T-helper 1 cell treated with Interleukin-12 subunit alpha and Interleukin-12 subunit beta and Interleukin-4 antibody, amounts not matched to agents 30 μg/mL and 1 μg/mL, for 36 hours (primary cell): ENCODE data around the gene THRB.

Source experiments
- H3K27ac Mint-ChIP-seq: one replicate; pipeline ENCODE4 v1.8.0; 2021; ENCODE audit warnings: mild to moderate bottlenecking, mixed read lengths
- H3K27me3 Mint-ChIP-seq: one replicate; pipeline ENCODE4 v1.8.0; 2021; ENCODE audit warnings: low read depth, mixed read lengths
- H3K36me3 Mint-ChIP-seq: one replicate; pipeline ENCODE4 v1.8.0; 2021; ENCODE audit warnings: low read depth, mixed read lengths
- H3K4me1 Mint-ChIP-seq: one replicate; pipeline ENCODE4 v1.8.0; 2021; ENCODE audit warnings: low read depth, mixed read lengths
- H3K4me3 Mint-ChIP-seq: one replicate; pipeline ENCODE4 v1.8.0; 2021; ENCODE audit warnings: mild to moderate bottlenecking, moderate library complexity, mixed read lengths
- H3K9me3 Mint-ChIP-seq: one replicate; pipeline ENCODE4 v1.8.0; 2021; ENCODE audit warnings: mixed read lengths

The THRB gene

DNA sequence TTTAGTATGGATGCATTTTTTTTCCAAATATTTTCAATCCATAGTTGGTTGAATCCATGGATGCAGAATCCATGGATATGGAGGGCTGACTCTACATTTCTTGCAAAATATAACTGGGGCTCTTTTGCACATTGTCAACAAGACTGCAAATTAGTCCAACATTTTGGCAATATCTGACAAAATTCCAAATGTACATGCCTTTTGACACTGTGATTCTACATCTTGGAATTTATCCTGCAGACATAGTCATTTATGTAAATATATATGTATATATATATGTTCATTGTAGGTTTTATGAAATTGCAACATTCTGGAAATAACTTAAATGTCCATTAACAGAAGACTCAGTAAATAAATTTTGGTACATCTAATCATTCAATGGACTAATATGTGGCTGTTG, 203.0 kb downstream of the THRB start:
- Mint-ChIP-seq H3K9me3 (no peaks in the 10 kb centered on the region), H3K36me3 (no peaks in the 10 kb centered on the region), H3K27me3 (no peaks in the 10 kb centered on the region), H3K4me3 (no peak overlapping the region), H3K27ac (no peak overlapping the region), H3K4me1 (no peaks in the 10 kb centered on the region)

DNA sequence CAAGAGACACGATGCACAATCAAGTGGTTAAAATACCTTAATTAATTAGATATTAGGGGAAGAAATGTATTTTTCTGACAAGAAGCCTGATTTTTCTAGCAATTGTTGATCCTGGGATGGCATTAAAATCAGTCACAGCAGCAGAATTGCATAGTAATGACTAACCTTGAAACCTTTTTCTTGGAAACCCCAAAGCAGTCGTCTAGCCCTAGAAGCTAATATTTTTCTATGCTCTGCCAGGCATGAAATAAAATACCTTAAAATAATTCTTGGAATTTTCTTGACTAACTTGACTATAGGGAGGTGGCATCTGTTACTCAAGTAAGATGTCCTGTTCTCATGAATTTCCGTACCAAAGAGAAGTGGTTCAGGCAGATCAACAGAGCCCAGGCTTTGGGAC, 204.1 kb downstream of the THRB start:
- Mint-ChIP-seq H3K27me3 (no peaks in the 10 kb centered on the region), H3K36me3 (no peaks in the 10 kb centered on the region), H3K4me1 (no peaks in the 10 kb centered on the region), H3K27ac (no peak overlapping the region), H3K4me3 (no peak overlapping the region), H3K9me3 (peaks cover 5% of the 10 kb centered on the region)

DNA sequence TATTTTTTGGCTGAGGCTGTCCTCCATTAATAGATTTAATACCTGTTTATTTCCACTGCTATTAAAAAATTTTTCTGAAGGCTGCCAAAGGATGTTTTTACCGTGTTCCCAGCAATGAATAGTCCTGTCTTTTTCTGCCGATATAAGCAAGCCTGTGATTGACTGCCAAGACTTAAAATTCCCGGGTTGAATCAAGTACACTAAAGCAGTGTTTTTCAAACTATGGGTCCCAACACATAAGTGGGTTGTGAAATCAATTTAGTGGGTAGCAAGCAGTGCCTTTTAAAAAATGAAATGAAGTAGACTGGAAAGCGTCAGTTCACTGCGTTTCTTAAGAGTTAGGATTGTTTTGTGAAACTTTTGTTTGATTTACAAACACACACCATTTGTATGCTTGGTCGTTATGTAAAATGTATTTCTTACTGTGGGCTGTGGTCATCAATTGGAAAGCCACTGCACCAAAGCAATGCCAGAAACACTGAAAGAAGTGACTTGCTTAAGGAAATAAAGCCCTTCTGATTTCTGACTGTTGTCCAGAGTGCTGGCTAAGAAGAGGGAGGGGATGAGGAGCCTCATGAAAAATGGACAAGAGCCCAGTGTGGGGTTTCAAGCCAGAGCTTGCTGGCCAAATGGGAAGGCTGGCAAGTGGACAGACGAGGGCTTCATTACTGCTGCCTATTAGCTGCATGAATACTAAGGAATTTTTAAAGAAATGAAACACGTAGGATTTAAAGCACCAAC, 206.0 kb downstream of the THRB start:
- H3K27me3 Mint-ChIP-seq: no peaks in the 10 kb centered on the region
- no peak overlapping the region for H3K4me3 Mint-ChIP-seq
- H3K27ac Mint-ChIP-seq: no peak overlapping the region
- H3K9me3 Mint-ChIP-seq: peaks cover 5% of the 10 kb centered on the region
- no peaks in the 10 kb centered on the region for H3K4me1 Mint-ChIP-seq
- no peaks in the 10 kb centered on the region for H3K36me3 Mint-ChIP-seq

DNA sequence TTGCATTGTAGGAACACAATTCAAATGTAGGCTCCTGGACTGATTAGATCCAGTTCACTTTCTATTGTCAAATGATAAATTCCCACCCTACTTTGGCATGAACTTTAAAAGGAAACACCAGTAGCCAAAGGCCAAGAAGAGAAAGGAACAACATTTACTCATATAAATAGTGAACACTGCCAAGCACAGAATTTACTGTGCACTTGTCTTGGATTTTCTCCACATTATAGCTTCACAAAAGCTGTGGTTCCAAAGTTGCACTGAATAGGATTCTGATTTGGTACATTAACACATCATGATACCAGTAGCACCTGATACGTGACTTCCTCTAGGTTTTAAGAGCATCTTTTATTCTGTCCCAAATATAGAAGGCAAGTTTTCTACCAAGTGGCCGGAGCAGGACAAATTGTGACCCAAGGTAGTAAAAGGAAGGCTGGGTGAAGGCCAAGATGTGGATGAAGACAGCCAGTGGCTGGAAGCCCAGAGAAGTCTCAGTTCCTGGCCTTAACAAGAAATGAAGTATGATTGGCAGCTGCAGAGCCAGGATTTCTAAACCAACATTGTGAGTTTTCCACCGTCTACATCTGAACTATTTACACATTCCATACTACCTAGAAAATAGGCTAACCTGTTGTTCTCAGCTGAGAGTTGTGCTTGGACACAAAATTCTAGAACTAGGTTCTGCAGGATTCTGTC, 206.7 kb downstream of the THRB start:
- Mint-ChIP-seq H3K36me3 (no peaks in the 10 kb centered on the region), H3K4me1 (no peaks in the 10 kb centered on the region), H3K9me3 (peaks cover 5% of the 10 kb centered on the region), H3K27me3 (no peaks in the 10 kb centered on the region), H3K27ac (no peak overlapping the region), H3K4me3 (no peak overlapping the region)

DNA sequence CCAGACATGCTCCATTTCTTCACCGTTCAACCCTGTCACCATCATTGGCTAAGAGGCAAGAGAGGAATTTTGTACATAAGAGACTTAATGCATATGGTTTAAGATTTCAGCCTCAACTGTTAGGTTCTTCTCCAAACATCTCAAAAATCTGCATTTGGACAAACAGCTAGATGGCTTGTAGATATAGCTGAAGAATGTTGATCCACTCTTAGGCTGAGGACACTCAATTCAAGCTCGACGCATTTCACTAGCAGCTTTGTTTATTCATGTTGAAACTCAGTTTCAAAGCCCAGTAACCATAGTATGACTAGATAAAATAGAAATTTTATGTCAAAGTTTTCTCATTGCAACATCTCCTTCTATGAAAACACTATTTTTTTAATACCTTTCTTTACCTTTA, 208.2 kb downstream of the THRB start:
- no peak overlapping the region for H3K27ac Mint-ChIP-seq
- H3K4me1 Mint-ChIP-seq: no peaks in the 10 kb centered on the region
- no peaks in the 10 kb centered on the region for H3K36me3 Mint-ChIP-seq
- H3K4me3 Mint-ChIP-seq: no peak overlapping the region
- peaks cover 5% of the 10 kb centered on the region for H3K9me3 Mint-ChIP-seq
- no peaks in the 10 kb centered on the region for H3K27me3 Mint-ChIP-seq

DNA sequence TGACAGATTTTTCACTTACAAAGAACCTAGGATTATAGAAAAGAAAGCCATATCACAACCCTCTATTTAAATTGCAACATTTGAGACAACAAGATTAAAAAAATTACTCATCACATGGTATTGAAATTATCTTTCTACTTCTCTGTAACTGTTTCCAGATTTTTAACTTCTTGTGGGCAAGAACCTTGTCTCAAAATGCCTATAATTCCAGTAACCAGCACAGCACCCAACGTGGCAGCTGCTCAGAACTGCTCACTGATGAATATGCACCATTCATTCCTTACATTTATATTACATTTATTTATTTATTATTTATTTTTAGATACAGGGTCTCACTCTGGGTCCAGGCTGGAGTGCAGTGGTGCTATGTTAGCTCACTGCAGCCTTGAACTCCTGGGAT, 216.1 kb downstream of the THRB start:
- peaks cover 3% of the 10 kb centered on the region for H3K27me3 Mint-ChIP-seq
- H3K9me3 Mint-ChIP-seq: no peaks in the 10 kb centered on the region
- H3K4me1 Mint-ChIP-seq: no peaks in the 10 kb centered on the region
- H3K27ac Mint-ChIP-seq: no peak overlapping the region
- H3K4me3 Mint-ChIP-seq: no peak overlapping the region
- H3K36me3 Mint-ChIP-seq: no peaks in the 10 kb centered on the region

DNA sequence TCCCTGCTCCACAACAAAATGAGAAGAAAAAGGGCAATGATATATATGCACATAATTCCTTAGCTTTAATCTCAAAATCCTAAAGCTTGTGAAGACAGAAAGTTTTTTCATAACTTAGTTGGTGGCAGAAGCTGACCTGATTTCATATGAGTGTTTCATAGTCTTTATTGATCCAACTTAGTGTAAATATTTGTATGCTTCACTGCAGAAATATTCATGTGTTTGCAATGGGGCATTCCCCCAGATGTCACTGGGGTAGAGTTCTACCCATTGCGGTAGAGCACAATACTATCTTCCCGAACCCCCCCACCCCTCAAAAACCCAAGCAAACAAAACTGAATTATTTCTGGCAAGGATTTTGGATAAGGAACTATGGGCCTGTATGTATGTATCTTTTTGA, 221.2 kb downstream of the THRB start:
- Mint-ChIP-seq H3K4me3 (no peak overlapping the region), H3K9me3 (no peaks in the 10 kb centered on the region)

DNA sequence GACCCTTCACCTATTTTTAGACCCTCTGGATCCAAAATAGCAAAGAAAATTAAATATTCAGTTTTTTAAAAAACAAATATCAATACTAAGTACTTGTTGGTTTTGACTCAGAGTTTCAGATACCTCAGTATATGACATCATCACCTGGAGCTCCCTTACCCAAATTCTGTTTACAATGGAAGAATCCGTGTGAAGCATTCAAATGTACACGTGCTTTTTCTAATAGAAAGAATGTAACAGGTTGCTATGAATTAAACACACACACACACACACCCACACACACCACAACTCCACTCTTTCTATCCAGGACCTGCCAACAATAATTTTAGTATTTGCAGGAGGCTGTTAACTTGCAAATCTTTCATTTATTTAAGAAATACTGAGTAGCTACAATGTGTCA, 221.8 kb downstream of the THRB start:
- no peaks in the 10 kb centered on the region for H3K36me3 Mint-ChIP-seq
- H3K4me3 Mint-ChIP-seq: no peak overlapping the region
- H3K27ac Mint-ChIP-seq: no peak overlapping the region
- H3K27me3 Mint-ChIP-seq: peaks cover 3% of the 10 kb centered on the region
- H3K4me1 Mint-ChIP-seq: no peaks in the 10 kb centered on the region
- H3K9me3 Mint-ChIP-seq: no peaks in the 10 kb centered on the region

More for the DNA sequence above, 221.2 kb downstream of the THRB start:
- Mint-ChIP-seq H3K4me1 (no peaks in the 10 kb centered on the region), H3K36me3 (no peaks in the 10 kb centered on the region), H3K27me3 (peaks cover 3% of the 10 kb centered on the region), H3K27ac (no peak overlapping the region)

DNA sequence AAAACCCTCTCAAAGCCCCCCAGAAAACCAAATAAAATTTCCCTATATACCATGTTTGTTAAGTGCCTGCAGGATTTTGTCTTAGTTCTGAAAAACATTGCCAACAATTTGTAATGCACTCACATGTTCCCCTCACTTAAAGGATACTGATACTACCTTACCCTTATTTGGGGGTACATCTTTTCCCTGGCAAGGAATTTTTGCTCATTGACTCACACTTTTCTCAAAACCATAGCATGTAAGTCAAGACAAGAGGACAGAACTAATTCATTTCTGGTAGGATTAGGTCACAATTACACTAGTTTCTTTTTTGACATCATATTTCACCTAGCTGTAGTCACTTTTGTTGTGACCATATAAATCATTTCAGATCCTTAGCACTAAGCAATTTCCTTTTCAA, 222.2 kb downstream of the THRB start:
- Mint-ChIP-seq H3K27ac (no peak overlapping the region), H3K9me3 (no peaks in the 10 kb centered on the region), H3K4me3 (no peak overlapping the region), H3K27me3 (peaks cover 3% of the 10 kb centered on the region), H3K4me1 (no peaks in the 10 kb centered on the region), H3K36me3 (no peaks in the 10 kb centered on the region)

DNA sequence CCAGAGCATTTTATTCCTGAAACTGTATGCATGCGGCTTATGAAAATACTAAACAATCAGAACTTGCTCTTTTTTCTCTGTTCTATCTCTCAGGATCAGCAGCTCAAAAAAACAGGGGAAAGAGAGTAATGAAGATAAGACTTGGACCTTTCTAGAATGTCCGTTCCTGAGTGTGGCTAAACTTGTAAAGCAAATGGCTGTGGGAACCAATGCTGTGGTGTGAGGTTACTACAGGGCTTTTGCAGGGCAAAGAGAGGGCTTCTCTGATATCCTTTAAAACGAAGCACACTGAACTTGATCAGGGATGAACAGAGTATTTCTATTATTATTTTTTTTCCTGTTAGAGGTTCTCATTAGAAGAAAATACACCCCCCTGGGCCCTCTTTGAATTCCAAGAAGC, 223.4 kb downstream of the THRB start:
- Mint-ChIP-seq H3K27ac (no peak overlapping the region), H3K4me1 (no peaks in the 10 kb centered on the region), H3K9me3 (no peaks in the 10 kb centered on the region), H3K27me3 (peaks cover 7% of the 10 kb centered on the region), H3K36me3 (no peaks in the 10 kb centered on the region), H3K4me3 (no peak overlapping the region)

DNA sequence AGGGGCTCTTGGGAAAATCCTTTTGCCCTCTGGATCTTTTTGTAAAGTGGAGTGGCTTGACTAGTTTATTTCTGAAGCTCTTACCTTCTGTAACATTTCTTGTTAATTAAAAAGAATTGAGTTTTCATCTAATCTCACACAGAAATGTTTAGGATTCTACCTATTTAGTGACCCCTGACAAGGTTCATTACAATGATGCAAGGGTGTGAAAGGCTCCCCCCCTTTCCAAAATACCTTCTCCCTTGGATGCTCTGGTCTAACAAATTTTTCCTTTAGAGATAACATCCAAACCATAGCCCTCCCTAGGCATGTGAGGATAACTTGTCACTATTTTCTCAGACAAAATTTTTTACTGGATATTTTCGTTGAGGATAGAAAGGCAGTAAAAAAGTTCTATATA, 223.9 kb downstream of the THRB start:
- no peak overlapping the region for H3K27ac Mint-ChIP-seq
- no peaks in the 10 kb centered on the region for H3K4me1 Mint-ChIP-seq
- H3K9me3 Mint-ChIP-seq: no peaks in the 10 kb centered on the region

DNA sequence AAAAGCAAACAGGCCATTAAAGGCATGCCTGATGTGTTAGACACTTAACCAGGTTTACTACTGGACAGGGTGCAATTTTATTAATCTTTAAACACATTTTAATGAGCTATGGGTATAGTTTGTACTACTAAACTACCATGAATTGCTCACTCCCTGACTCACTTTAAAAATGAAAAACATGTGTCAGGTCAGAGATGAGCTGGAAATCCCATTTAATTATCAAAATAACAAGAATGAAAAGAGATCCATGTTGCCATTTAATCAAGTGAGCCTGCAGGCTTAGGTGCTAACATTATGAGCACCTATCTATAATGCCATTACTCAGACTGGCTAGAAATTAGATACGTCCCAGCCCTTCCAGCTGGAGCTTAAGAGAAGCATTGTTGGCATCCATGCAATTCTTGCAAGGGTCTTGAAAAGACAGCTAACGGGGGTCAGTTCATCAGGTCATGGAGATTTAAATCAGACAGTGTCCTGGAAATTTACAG, 224.4 kb downstream of the THRB start:
- Mint-ChIP-seq H3K27me3 (peaks cover 9% of the 10 kb centered on the region), H3K4me1 (no peaks in the 10 kb centered on the region), H3K9me3 (no peaks in the 10 kb centered on the region), H3K36me3 (no peaks in the 10 kb centered on the region), H3K4me3 (no peak overlapping the region), H3K27ac (no peak overlapping the region)

More for the DNA sequence above, 223.9 kb downstream of the THRB start:
- no peaks in the 10 kb centered on the region for H3K36me3 Mint-ChIP-seq
- H3K4me3 Mint-ChIP-seq: no peak overlapping the region
- peaks cover 9% of the 10 kb centered on the region for H3K27me3 Mint-ChIP-seq

DNA sequence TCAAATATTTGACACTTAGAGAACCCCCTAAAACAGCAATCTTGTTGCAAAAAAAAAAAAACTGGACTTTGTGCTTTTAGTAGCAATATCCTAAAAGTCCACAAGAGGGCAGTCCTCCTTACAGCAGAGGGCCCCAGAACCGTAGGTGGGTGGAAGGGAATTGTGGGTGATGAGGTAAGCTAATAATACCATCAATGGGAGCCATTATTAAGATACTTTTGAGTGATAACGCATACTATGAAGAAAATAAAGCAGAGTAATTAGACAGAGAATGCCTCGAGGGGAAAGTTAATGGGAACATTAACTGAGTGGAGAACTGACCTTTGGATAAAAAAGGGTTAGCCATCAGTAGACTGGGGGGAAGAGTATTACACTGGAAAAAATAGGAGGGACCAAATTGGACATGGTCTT, 229.9 kb downstream of the THRB start:
- H3K4me3 Mint-ChIP-seq: no peak overlapping the region
- peaks cover 14% of the 10 kb centered on the region for H3K27me3 Mint-ChIP-seq
- H3K27ac Mint-ChIP-seq: no peak overlapping the region
- H3K4me1 Mint-ChIP-seq: no peaks in the 10 kb centered on the region
- H3K9me3 Mint-ChIP-seq: no peaks in the 10 kb centered on the region
- H3K36me3 Mint-ChIP-seq: no peaks in the 10 kb centered on the region

DNA sequence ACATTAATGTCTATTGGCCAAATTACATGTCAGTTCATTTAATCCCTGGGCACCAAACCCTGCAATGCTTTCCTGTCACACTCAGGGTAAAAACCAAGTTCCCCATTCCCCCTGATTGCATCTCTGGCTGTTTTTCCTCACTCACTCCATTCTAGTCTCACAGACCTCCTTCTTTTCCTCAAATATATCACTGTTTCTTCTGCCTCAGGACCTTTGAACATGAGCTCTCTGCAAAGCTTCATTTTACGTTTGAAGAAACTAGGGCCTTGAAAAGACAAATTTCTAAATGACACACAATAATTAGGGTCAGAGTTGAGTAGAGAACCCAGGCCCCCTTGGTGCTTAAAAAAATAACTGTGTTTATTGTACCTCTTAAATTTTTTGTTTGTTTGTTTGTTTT, 230.6 kb downstream of the THRB start:
- Mint-ChIP-seq H3K4me3 (no peak overlapping the region), H3K27ac (no peak overlapping the region), H3K9me3 (no peaks in the 10 kb centered on the region), H3K36me3 (no peaks in the 10 kb centered on the region), H3K27me3 (peaks cover 14% of the 10 kb centered on the region), H3K4me1 (no peaks in the 10 kb centered on the region)

DNA sequence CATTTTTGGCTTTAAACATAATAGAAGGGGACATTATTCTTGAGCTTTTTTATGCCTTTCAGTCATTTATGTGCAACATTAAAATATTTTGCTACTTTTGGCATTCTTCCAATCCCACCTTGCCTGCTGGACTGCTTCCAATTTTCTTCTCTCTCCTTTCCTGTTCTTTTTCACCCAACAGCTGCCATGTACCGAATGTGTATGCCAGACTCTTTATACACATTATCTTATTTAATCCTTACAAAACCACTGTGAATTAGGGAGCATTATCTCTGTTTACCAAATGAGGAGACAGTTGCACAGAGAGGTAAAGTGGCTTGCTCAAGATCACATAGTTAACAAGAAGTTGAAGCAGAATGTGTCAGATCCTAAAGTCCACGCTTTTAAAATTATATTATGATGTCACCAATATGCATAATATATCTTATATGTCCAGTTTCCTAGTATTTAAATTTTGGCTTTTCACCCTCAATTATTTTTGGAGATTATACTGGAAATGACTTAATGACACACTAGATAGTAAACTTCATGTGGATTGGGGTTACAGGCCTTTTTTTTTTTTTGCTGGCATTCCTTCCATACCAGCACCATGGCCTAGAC, 231.5 kb downstream of the THRB start:
- no peaks in the 10 kb centered on the region for H3K9me3 Mint-ChIP-seq
- no peak overlapping the region for H3K27ac Mint-ChIP-seq
- no peaks in the 10 kb centered on the region for H3K36me3 Mint-ChIP-seq
- H3K4me1 Mint-ChIP-seq: no peaks in the 10 kb centered on the region
- H3K27me3 Mint-ChIP-seq: peaks cover 14% of the 10 kb centered on the region
- H3K4me3 Mint-ChIP-seq: no peak overlapping the region
